Measurements from ENCODE around the gene FASN.

FASN gene

GRCh38 chr17:82088838-82089722 lies 9.0 kb downstream of the FASN start:
- no peak for DNase-seq

- DNase-seq: no peak
These were observed 9.8 kb downstream of the FASN start for GRCh38 chr17:82087961-82088837.

- no peak for DNase-seq
These were observed 10.8 kb downstream of the FASN start for GRCh38 chr17:82086941-82087906.

GRCh38 chr17:82085931-82086764 lies 11.9 kb downstream of the FASN start:
- no peak for DNase-seq

GRCh38 chr17:82085031-82085861 lies 12.8 kb downstream of the FASN start:
- no peak for DNase-seq

- DNase-seq: no peak
These were observed 13.5 kb downstream of the FASN start for GRCh38 chr17:82084373-82085030.

GRCh38 chr17:82083533-82084359 lies 14.3 kb downstream of the FASN start:
- DNase-seq: no peak

GRCh38 chr17:82083009-82083408 lies 15.0 kb downstream of the FASN start:
- no peak for DNase-seq

GRCh38 chr17:82082456-82082855 lies 15.6 kb downstream of the FASN start:
- no peak for DNase-seq

GRCh38 chr17:82081966-82082365 lies 16.1 kb downstream of the FASN start:
- DNase-seq: no peak

GRCh38 chr17:82081546-82081945 lies 16.5 kb downstream of the FASN start:
- DNase-seq: no peak

- DNase-seq: no peak
These were observed 17.1 kb downstream of the FASN start for GRCh38 chr17:82080789-82081464.

- no peak for DNase-seq
These were observed 17.8 kb downstream of the FASN start for GRCh38 chr17:82080048-82080788.

- no peak for DNase-seq
These were observed 18.9 kb downstream of the FASN start for GRCh38 chr17:82079001-82079677.

- DNase-seq: no peak
These were observed 19.6 kb downstream of the FASN start for GRCh38 chr17:82078433-82078832.

- no peak for DNase-seq
These were observed 20.2 kb downstream of the FASN start for GRCh38 chr17:82077617-82078358.

Measured in right kidney (tissue), 1 donor.